Myocyte (in vitro differentiated cells): Measurements from ENCODE around the gene CDC42EP1. TPM values are rescaled to one million over a fixed set of nuclear protein-coding genes. Genes with fewer than 3 reads are reported as not detected.
"Not testable (repeated sequence)": the region's sequence is repeated elsewhere in the genome, so short reads cannot be mapped to it uniquely, and the experiment has no call there.

Source experiments
- DNase-seq: peaks from one replicate; pipeline ENCODE4 v3.0.0-alpha.2; 2012; ENCODE audit warnings: low read depth
- total RNA-seq: library from RNA; depleted of rRNA; stranded (reverse); fragments of >200 nt; gene quantifications from 2 replicates; pipeline ENCODE4 v1.2.3, GENCODE V29; 2014

Gene CDC42EP1
- total RNA-seq, 1 donor from 2014 or later: 76.6 TPM

DNA sequence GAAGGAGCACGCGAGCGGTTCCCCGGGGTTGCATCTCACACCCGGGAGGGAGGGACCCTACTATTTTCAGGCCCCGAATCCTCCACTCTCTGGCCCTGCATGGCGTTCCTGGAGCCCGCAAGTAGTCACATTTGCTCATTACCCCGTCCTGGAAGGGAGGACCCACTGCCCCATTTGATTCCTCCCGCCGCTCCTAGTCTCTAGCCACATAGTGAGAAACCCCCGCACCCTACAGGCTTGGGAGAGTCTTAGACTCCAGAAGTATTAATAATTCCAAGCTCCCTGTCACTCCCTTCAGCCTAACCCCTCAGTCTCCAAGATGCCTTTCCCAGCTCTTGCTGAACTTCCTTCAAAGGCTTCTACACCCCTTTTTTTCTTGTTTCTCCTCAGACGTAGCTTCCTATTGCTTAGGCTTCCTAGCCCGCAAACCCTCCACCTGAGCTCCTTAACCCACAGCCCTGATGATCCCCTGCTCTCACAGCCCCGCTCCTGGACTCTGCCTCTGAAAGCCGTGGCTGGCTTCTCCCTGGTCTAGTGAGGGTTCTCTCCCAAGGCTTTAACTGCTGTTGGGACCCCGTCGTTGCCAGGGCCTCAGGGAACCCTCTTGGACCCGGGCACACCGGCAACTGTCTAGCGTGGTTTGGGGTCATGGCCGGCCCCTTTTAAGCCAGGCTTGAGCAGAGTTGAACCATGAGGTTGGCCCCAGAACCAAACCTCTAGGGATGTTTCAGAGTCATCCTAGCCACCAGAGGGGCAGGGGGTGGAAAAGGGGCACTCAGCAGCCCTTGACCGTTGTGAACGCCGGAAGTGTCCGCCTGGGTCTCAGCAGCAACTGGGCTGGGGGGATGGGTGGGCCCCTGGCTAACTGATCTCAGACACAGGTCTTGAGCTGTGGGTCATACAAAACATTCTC is 49.2 kb downstream of the CDC42EP1 start:
- DNase-seq: peak; percentile 23

DNA sequence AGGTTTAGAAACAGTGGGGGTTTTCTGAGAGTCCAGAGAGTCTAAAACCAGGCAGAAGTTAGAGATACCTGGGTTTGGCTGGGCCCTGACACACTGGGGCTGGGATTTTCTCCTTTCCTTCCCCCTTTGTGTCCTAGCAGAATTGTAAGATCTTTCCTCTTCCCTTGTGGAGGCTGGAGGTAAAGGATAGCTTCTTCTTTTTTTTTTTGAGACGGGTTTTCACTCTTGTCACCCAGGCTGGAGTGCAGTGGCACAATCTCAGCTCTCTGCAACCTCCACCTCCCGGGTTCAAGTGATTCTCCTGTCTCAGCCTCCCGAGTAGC is 49.8 kb downstream of the CDC42EP1 start:
- not testable (repeated sequence) for DNase-seq

DNA sequence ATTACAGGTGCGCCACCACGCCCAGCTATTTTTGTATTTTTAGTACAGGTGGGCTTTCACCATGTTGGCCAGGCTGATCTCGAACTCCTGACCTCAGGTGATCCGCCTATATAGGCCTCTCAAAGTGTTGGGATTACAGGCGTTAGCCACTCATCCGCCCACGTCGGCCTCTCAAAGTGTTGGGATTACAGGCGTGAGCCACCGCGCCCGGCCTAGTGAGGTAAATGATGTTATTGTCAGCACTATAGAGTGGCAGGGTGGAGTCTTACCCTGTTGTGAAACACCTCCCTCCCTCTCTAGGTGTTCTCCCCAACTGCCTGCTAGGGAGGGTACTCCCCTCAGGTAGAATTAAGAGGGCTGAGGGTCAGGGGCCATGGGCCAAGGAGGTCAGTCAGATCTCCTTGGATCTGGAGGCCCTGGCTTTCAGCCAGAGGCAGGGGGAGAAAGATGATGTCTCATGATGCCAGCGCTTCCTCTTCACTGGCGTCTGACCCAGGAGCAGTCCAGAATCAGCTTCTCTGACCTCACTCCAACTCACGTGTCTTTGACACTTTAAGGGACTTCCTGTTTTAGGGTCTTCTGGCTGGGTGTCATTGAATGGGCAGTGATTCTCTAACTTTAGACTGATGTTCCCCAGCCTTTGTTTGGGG is 50.3 kb downstream of the CDC42EP1 start:
- DNase-seq: no peak

DNA sequence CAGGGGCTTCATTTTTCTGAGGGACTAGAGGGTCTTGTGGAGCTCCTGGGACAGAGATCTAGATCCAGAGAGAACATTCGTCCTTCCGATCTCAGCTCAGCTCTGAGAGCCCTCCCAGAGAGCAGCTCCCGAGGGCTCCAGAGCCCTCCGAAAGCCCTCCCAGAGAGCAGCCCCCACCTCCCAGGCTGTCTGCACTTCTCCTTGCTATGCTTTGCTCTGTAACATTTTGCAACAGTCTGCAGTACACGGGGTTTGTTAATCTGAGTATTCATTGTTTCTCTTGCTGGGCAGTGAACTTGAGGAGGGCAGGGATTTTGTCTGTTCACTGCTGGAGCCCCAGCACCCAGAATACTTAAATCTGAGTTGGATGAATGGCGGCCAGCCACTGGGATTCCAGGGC is 50.9 kb downstream of the CDC42EP1 start:
- no peak for DNase-seq

DNA sequence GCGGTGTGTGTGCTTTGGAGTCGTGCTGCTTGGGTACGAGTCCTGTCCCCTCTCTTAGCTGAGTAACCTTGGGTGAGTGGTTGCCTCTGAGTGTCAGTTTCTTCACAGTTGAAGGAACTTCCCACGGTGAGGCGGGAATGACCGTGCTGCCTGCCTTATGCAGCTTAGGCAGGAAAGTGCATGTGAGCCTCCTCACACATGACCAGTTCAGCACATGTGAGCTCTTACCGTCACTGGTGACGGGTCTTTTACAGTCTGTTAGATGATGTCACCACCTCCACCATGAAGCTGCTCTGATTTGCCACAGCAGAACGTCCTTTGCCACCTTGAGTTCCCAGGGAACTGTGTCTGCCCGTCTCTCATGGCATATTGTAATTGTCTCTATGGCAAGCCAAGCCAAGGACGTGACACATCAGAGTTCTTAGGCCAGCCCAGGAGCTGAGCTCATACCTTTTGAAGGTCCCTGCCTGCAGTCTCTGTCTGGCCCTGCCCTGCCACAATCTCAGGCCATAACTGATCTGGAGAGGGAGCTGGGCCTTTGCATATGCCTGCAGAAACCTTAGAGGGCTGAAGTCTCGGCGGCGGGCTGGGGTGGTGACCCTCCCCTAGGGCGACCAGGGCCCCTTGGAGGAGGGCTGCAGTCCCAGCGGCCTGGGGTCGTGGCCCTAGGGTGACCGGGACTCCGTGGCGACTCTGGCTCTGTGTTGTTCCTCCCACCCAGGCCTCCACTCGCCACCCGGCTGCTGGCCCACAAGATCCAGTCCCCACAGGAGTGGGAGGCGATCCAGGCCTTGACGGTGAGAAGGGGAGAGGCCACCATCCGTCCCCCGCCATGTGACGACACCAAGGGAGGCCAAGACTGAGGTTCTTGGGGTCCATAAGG is 56.2 kb downstream of the CDC42EP1 start:
- no peak for DNase-seq

DNA sequence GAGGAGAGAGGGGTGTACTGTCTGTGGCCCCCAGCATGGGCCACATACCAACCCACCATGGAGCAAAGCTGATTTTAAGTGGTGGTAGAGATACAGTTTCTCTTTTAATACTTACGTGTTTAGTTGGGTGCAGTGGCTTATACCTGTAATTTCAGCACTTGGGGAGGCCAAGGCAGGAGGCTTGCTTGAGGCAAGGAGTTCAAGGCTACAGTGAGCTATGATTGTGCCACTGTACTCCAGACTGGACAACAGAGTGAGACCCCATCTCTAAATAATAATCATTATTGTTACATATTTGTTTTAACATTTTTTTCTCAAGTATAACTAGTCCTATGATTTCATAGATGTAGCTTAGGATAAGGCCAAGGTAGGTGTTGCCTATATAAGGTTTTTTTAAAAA is 57.2 kb downstream of the CDC42EP1 start:
- DNase-seq: no peak

DNA sequence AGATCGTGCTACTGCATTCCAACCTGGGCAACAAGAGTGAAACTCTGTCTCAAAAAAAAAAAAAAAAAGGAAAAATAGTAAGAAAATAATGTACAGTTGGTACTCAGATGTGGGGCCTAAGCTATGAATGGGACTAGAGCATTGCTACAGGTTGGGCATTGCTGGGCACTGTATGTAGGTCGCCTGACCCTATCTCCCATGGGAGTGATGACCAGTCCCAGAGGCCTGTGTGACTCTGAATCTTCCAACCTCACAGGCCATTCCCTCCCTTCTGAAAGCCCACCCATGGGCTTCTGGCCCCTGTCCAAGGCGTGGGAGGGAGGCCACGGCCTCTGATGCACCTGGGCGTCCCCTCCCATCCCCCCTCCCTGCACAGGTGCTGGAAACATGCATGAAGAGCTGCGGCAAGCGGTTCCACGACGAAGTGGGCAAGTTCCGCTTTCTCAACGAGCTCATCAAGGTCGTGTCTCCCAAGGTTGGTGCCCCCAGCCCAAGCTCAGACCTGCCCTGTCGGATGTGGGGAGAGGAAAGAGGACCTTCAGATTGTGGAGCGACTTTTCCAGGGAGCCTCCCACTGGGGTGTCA is 57.9 kb downstream of the CDC42EP1 start:
- DNase-seq: no peak

DNA sequence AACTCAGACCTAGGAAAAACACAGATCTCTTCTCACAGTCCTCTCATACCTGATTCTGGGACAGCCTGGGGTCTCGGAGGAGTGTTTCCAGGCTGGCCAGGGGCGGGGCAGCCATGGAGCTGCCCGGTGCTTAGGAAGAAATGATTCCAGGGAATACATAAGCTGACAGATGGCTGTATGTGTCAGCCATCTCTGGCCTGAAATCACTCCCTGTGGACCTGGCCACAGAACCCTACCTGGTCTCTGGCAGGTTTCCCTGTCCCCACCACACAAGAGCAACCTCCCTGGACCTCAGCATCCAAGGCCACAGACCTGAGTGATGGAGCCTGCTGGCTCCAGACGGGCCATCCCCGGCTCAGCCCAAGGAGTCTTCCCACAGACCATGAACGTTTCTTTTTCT is 58.4 kb downstream of the CDC42EP1 start:
- no peak for DNase-seq

Other genes with a start within 250 kb of the CDC42EP1 start
- gene ELFN2, start 133.0 kb upstream of the CDC42EP1 start, total RNA-seq: 0.05 and 0.21 TPM in 2 replicates
- gene MFNG, start 74.1 kb upstream of the CDC42EP1 start, total RNA-seq: 0.51 and 0.68 TPM in 2 replicates
- 5.7 and 7.3 TPM in 2 replicates for gene CARD10, start 41.1 kb upstream of the CDC42EP1 start, total RNA-seq
- gene LGALS2, start 19.6 kb downstream of the CDC42EP1 start, total RNA-seq: not detected in 2 replicates
- gene GGA1, start 48.4 kb downstream of the CDC42EP1 start, total RNA-seq: 50.6 and 65.0 TPM in 2 replicates
- gene SH3BP1, start 79.2 kb downstream of the CDC42EP1 start, total RNA-seq: not detected in 2 replicates
- gene PDXP, start 98.2 kb downstream of the CDC42EP1 start, total RNA-seq: 30.0 and 34.5 TPM in 2 replicates
- gene LGALS1, start 115.2 kb downstream of the CDC42EP1 start, total RNA-seq: 1,391 and 2,910 TPM in 2 replicates
- 11.5 and 30.4 TPM in 2 replicates for gene NOL12, start 125.9 kb downstream of the CDC42EP1 start, total RNA-seq
- 26.6 and 33.0 TPM in 2 replicates for gene TRIOBP, start 136.6 kb downstream of the CDC42EP1 start, total RNA-seq
- gene GCAT, start 247.5 kb downstream of the CDC42EP1 start, total RNA-seq: 55.5 and 65.0 TPM in 2 replicates